ENCODE data around the gene ACCSL.

Gene ACCSL

GRCh38 chr11:44065841-44066731 lies 18.3 kb downstream of the ACCSL start, which contains the start of gene ACCS:
Gene ACCS (plus strand): TSS chr11:44066270. CDS start chr11:44067628, 1,358 bp downstream.
- peak; percentile 88 for DNase-seq

- peak; percentile 38 for DNase-seq
These were observed 19.0 kb downstream of the ACCSL start for GRCh38 chr11:44066732-44067141.

- DNase-seq = no peak
These were observed 19.5 kb downstream of the ACCSL start for GRCh38 chr11:44067266-44067665.

GRCh38 chr11:44068180-44068579 lies 20.4 kb downstream of the ACCSL start:
- DNase-seq = no peak

- no peak for DNase-seq
These were observed 23.4 kb downstream of the ACCSL start for GRCh38 chr11:44071157-44071556.

- no peak for DNase-seq
These were observed 25.2 kb downstream of the ACCSL start for GRCh38 chr11:44072757-44073658.

- DNase-seq = no peak
These were observed 31.0 kb downstream of the ACCSL start for GRCh38 chr11:44078794-44079193.

- DNase-seq = no peak
These were observed 31.6 kb downstream of the ACCSL start for GRCh38 chr11:44079376-44079775.

- no peak for DNase-seq
These were observed 33.2 kb downstream of the ACCSL start for GRCh38 chr11:44080951-44081350.

GRCh38 chr11:44082645-44083044 lies 34.9 kb downstream of the ACCSL start:
- no peak for DNase-seq

- no peak for DNase-seq
These were observed 35.7 kb downstream of the ACCSL start for GRCh38 chr11:44083433-44083832.

GRCh38 chr11:44083906-44084305 lies 36.1 kb downstream of the ACCSL start:
- no peak for DNase-seq

GRCh38 chr11:44085330-44085729 lies 37.5 kb downstream of the ACCSL start:
- DNase-seq = no peak

GRCh38 chr11:44088377-44088776 lies 40.6 kb downstream of the ACCSL start:
- DNase-seq = no peak

GRCh38 chr11:44088871-44089270 lies 41.1 kb downstream of the ACCSL start:
- DNase-seq = no peak

- DNase-seq = no peak
These were observed 42.8 kb downstream of the ACCSL start for GRCh38 chr11:44090539-44090938.

GRCh38 chr11:44094260-44094868 lies 46.6 kb downstream of the ACCSL start:
- DNase-seq = peak; percentile 76

GRCh38 chr11:44095506-44096359 lies 48.0 kb downstream of the ACCSL start, which contains the start of gene EXT2:
Gene EXT2 (plus strand): TSS chr11:44095678. CDS start chr11:44107713, 12,035 bp downstream.
- peak; percentile 80 for DNase-seq

- no peak for DNase-seq
These were observed 48.8 kb downstream of the ACCSL start for GRCh38 chr11:44096360-44097185.

- DNase-seq = no peak
These were observed 50.0 kb downstream of the ACCSL start for GRCh38 chr11:44097821-44098220.

- no peak for DNase-seq
These were observed 53.3 kb downstream of the ACCSL start for GRCh38 chr11:44101098-44101497.
